Suppressor macrophage treated with lipopolysaccharide for 4 hours (primary cell): Measurements from ENCODE around the gene NOL9.
"Not testable (repeated sequence)": the region's sequence is repeated elsewhere in the genome, so short reads cannot be mapped to it uniquely, and the experiment has no call there.

ENCODE experiments used
- DNase-seq: peaks from one replicate; pipeline ENCODE4 v3.0.0-alpha.2; 2020

The NOL9 gene

GRCh38 chr1:6570987-6571386 is 16.7 kb upstream of the NOL9 start:
- DNase-seq = no peak

GRCh38 chr1:6570100-6570499 is 15.8 kb upstream of the NOL9 start:
- DNase-seq = no peak

- no peak for DNase-seq
Measured at GRCh38 chr1:6569033-6569432, 14.7 kb upstream of the NOL9 start.

GRCh38 chr1:6560267-6560666 is 6.0 kb upstream of the NOL9 start:
- DNase-seq = no peak

GRCh38 chr1:6559161-6559560 is 4.8 kb upstream of the NOL9 start:
- DNase-seq = not testable (repeated sequence)

GRCh38 chr1:6557597-6557996 is 3.3 kb upstream of the NOL9 start:
- DNase-seq = no peak

GRCh38 chr1:6554907-6555778 is 830 bp upstream of the NOL9 start, which contains the start of gene TAS1R1:
TAS1R1 (plus strand) TSS chr1:6555307; CDS start chr1:6555374, 67 bp downstream.
- DNase-seq = no peak

- DNase-seq = no peak
Measured at GRCh38 chr1:6547301-6547700, 7.0 kb downstream of the NOL9 start.

- DNase-seq = no peak
Measured at GRCh38 chr1:6546326-6546725, 8.0 kb downstream of the NOL9 start.

- DNase-seq = no peak
Measured at GRCh38 chr1:6545276-6546112, 8.8 kb downstream of the NOL9 start.

GRCh38 chr1:6544831-6545230 is 9.5 kb downstream of the NOL9 start:
- DNase-seq = no peak

GRCh38 chr1:6538956-6539355 is 15.4 kb downstream of the NOL9 start:
- DNase-seq = no peak

GRCh38 chr1:6536291-6536690 is 18.0 kb downstream of the NOL9 start:
- DNase-seq = no peak

- peak; percentile 24 for DNase-seq
Measured at GRCh38 chr1:6535214-6535613, 19.1 kb downstream of the NOL9 start.

- no peak for DNase-seq
Measured at GRCh38 chr1:6534248-6534822, 20.0 kb downstream of the NOL9 start.

- no peak for DNase-seq
Measured at GRCh38 chr1:6531996-6532395, 22.3 kb downstream of the NOL9 start.

GRCh38 chr1:6530504-6531160 is 23.7 kb downstream of the NOL9 start:
- no peak for DNase-seq

GRCh38 chr1:6528492-6528891 is 25.8 kb downstream of the NOL9 start:
- DNase-seq = no peak

- no peak for DNase-seq
Measured at GRCh38 chr1:6526316-6526715, 28.0 kb downstream of the NOL9 start.

- DNase-seq = peak; percentile 57
Measured at GRCh38 chr1:6523566-6523965, 30.7 kb downstream of the NOL9 start.

- no peak for DNase-seq
Measured at GRCh38 chr1:6521536-6521935, 32.8 kb downstream of the NOL9 start.

GRCh38 chr1:6519935-6520671 is 34.2 kb downstream of the NOL9 start:
- no peak for DNase-seq
